SK-N-SH (cell line): Measurements from ENCODE around the gene SUPT3H. TPM values are rescaled to one million over a fixed set of nuclear protein-coding genes. Genes with fewer than 3 reads are reported as not detected.

Experiments
- CTCF ChIA-PET: fragments of 300-600, 350-600 bp; formaldehyde crosslinking; extraction: SDS; loops from one replicate; lab custom pipeline; 2021; lab: Yijun Ruan, JAX
- POLR2A ChIA-PET: fragments of 350-600 bp; sonication (Branson Sonifier 250); formaldehyde crosslinking; extraction: SDS; loops from one replicate; lab custom pipeline; 2020; ENCODE audit warnings: antibody characterized with exemption, inconsistent platforms; lab: Yijun Ruan, JAX
- DNase-seq: peaks from one replicate; pipeline ENCODE4 v3.0.0; 2012
- H2AFZ ChIP-seq: fragments of 200-600 bp; sonication (generic); 2 replicates; pipeline ENCODE4 v1.8.1; 2016; ENCODE audit warnings: antibody characterized with exemption, mild to moderate bottlenecking, low read depth
- H3F3A ChIP-seq: fragments of 200-600 bp; sonication (generic); replicated peaks from 2 replicates; pipeline ENCODE3; 2016; ENCODE audit warnings: antibody characterized with exemption, mild to moderate bottlenecking; ENCODE audit not compliant: insufficient read depth
- H3K27ac ChIP-seq, 2 experiments: fragments of 200-500 bp in 1 of 2; fragments of 200-600 bp in 1 of 2; sonication (Bioruptor generic) in 1 of 2; sonication (generic), shearing (Covaris generic) in 1 of 2; 2 replicates each; pipeline versions ENCODE4 v1.5.1 to v1.6.1; 2014 to 2016; ENCODE audit warnings: low read depth in 2 of 2, inconsistent platforms in 1 of 2, low read length in 1 of 2, mild to moderate bottlenecking in 1 of 2, mixed read lengths in 1 of 2
- H3K27me3 ChIP-seq: fragments of 200-600 bp; sonication (generic), shearing (Covaris generic); 2 replicates; pipeline ENCODE4 v1.6.1; 2016; ENCODE audit warnings: mixed run types; ENCODE audit not compliant: insufficient read depth
- H3K36me3 ChIP-seq, 2 experiments: fragments of 200-500 bp in 1 of 2; fragments of 200-600 bp in 1 of 2; sonication (Bioruptor generic) in 1 of 2; sonication (generic) in 1 of 2; replicated peaks in 1 of 2; 2 replicates each; pipeline versions ENCODE3 to v1.5.1; 2014 to 2016; ENCODE audit warnings: low read length in 1 of 2, mild to moderate bottlenecking in 1 of 2; ENCODE audit not compliant: insufficient read depth in 2 of 2, control insufficient read depth in 1 of 2
- H3K4me1 ChIP-seq, 2 experiments: fragments of 200-500 bp in 1 of 2; fragments of 200-600 bp in 1 of 2; sonication (Bioruptor generic) in 1 of 2; sonication (generic), shearing (Covaris generic) in 1 of 2; 2 replicates each; pipeline versions ENCODE4 v1.5.1 to v1.6.1; 2014 to 2016; ENCODE audit warnings: low read depth in 1 of 2, low read length in 1 of 2, mixed run types in 1 of 2; ENCODE audit not compliant: insufficient read depth in 2 of 2, control insufficient read depth in 1 of 2
- H3K4me2 ChIP-seq: fragments of 200-600 bp; sonication (generic), shearing (Covaris generic); 2 replicates; pipeline ENCODE4 v1.6.1; 2017; ENCODE audit warnings: mixed run types
- H3K4me3 ChIP-seq, 2 experiments: fragments of 200-500 bp in 1 of 2; fragments of 200-600 bp in 1 of 2; sonication (Bioruptor generic) in 1 of 2; sonication (generic), shearing (Covaris generic) in 1 of 2; 2 replicates each; pipeline versions ENCODE4 v1.5.1 to v1.8.1; 2014 to 2016; ENCODE audit warnings: low read depth in 2 of 2, inconsistent platforms in 1 of 2, low read length in 1 of 2, mild to moderate bottlenecking in 1 of 2, mixed read lengths in 1 of 2, moderate library complexity in 1 of 2
- H3K79me2 ChIP-seq: fragments of 200-600 bp; sonication (generic); 2 replicates; pipeline ENCODE4 v1.8.1; 2017; ENCODE audit warnings: mild to moderate bottlenecking; ENCODE audit not compliant: insufficient read depth
- H3K9ac ChIP-seq: fragments of 200-600 bp; sonication (generic); 2 replicates; pipeline ENCODE4 v1.6.1; 2017; ENCODE audit warnings: mixed run types
- H3K9me2 ChIP-seq: fragments of 200-600 bp; sonication (generic); 2 replicates; pipeline ENCODE4 v1.6.1; 2017; ENCODE audit warnings: mixed run types
- H3K9me3 ChIP-seq: fragments of 200-600 bp; sonication (generic); 2 replicates; pipeline ENCODE4 v1.6.1; 2017; ENCODE audit warnings: mixed run types, mild to moderate bottlenecking, moderate library complexity
- H4K20me1 ChIP-seq: fragments of 200-600 bp; sonication (generic); 2 replicates; pipeline ENCODE4 v1.6.1; 2017; ENCODE audit warnings: mild to moderate bottlenecking, mixed run types; ENCODE audit not compliant: insufficient read depth
- CHD2 ChIP-seq: fragments of 150-350 bp; IDR thresholded peaks from 2 replicates; pipeline ENCODE4 v1.6.1; 2018; ENCODE audit warnings: low read length; ENCODE audit not compliant: partially characterized antibody
- ELF1 ChIP-seq: IDR thresholded peaks from 2 replicates; pipeline ENCODE4 v1.4.0; 2012
- EP300 ChIP-seq, 2 experiments: IDR thresholded peaks; 2 replicates each; pipeline versions ENCODE4 v1.4.0 to v1.6.1; 2012; ENCODE audit warnings: borderline replicate concordance in 1 of 2, low read depth in 1 of 2, low read length in 1 of 2
- GATA2 ChIP-seq: sonication (generic); formaldehyde crosslinking; IDR thresholded peaks from 2 replicates; pipeline ENCODE4 v1.5.0; 2020; ENCODE audit warnings: mild to moderate bottlenecking, missing genetic modification reagents
- MAX ChIP-seq: IDR thresholded peaks from 2 replicates; pipeline ENCODE4 v1.4.0; 2012; ENCODE audit warnings: low read depth
- MEF2A ChIP-seq: IDR thresholded peaks from 2 replicates; pipeline ENCODE4 v1.4.0; 2012; ENCODE audit warnings: low read depth, borderline replicate concordance
- PBX3 ChIP-seq: IDR thresholded peaks from 2 replicates; pipeline ENCODE4; 2012
- POLR2AphosphoS5 ChIP-seq: IDR thresholded peaks from 2 replicates; pipeline ENCODE4 v1.6.1; 2012; ENCODE audit warnings: low read depth, low read length
- RAD21 ChIP-seq: IDR thresholded peaks from 2 replicates; pipeline ENCODE4 v1.6.1; 2012; ENCODE audit warnings: mild to moderate bottlenecking, low read length
- RXRA ChIP-seq: IDR thresholded peaks from 2 replicates; pipeline ENCODE4 v1.4.0; 2012; ENCODE audit warnings: low read depth, mild to moderate bottlenecking, borderline replicate concordance
- SMC3 ChIP-seq: IDR thresholded peaks from 2 replicates; pipeline ENCODE4 v1.6.1; 2012; ENCODE audit warnings: low read depth, low read length, improper control_type of control experiment
- TAF1 ChIP-seq: IDR thresholded peaks from 2 replicates; pipeline ENCODE4 v1.6.1; 2012; ENCODE audit warnings: low read depth, mild to moderate bottlenecking, low read length, moderate library complexity, borderline replicate concordance
- TEAD4 ChIP-seq: IDR thresholded peaks from 2 replicates; pipeline ENCODE4 v1.4.0; 2012; ENCODE audit warnings: mild to moderate bottlenecking, borderline replicate concordance; ENCODE audit not compliant: insufficient read depth
- USF1 ChIP-seq: IDR thresholded peaks from 2 replicates; pipeline ENCODE4 v1.4.0; 2012; ENCODE audit warnings: low read depth, borderline replicate concordance
- USF2 ChIP-seq: fragments of 150-350 bp; IDR thresholded peaks from 2 replicates; pipeline ENCODE4 v1.6.1; 2017; ENCODE audit warnings: antibody characterized with exemption, low read length, low read depth, borderline replicate concordance
- YY1 ChIP-seq: IDR thresholded peaks from 2 replicates; pipeline ENCODE4 v1.4.0; 2012; ENCODE audit warnings: low read depth, mild to moderate bottlenecking
- ZBTB33 ChIP-seq: IDR thresholded peaks from 2 replicates; pipeline ENCODE4 v1.4.0; 2012; ENCODE audit warnings: low read depth, borderline replicate concordance
- WGBS: methylation state at CpG from one replicate; pipeline ENCODE4 v1.1.6; 2017; ENCODE audit warnings: low lambda C conversion rate; 5-methylcytosine and 5-hydroxymethylcytosine counted together
- polyA plus RNA-seq, 3 experiments: library from polyadenylated mRNA; depleted of rRNA; stranded (reverse); fragments of >200 nt; gene quantifications; 2 replicates each; pipeline ENCODE4 v1.2.3, GENCODE V29; 2012

SUPT3H gene
- polyA plus RNA-seq, 1 of the 3 experiments (the other 2 are of a cell fraction), result 10.9 TPM

- Histone ChIP-seq H3K27ac (no peak overlapping the region), H3K27me3 (no peaks in the 10 kb centered on the region), H3K4me3 (no peak overlapping the region), H2AFZ (no peak overlapping the region), H3K9me2 (no peaks in the 10 kb centered on the region), H3K4me1 (peaks cover 0 to 7% of the 10 kb centered on the region in 2 experiments; a peak in 2 of 4 replicates), H3K9ac (no peak overlapping the region), H3K36me3 (no peaks in the 10 kb centered on the region), H3K79me2 (no peaks in the 10 kb centered on the region), H3F3A (peaks cover 8% of the 10 kb centered on the region), H3K9me3 (no peaks in the 10 kb centered on the region), H3K4me2 (no peak overlapping the region), H4K20me1 (no peaks in the 10 kb centered on the region)
- DNase-seq, result no peak
- ChIA-PET CTCF (no interaction called here), POLR2A (no interaction called here)
- no peak for TF ChIP-seq USF1
- no peak for TF ChIP-seq RXRA
- TF ChIP-seq YY1, result no peak
- TF ChIP-seq CHD2, result no peak
- no peak for TF ChIP-seq USF2
- TF ChIP-seq MEF2A, result no peak
- no peak for TF ChIP-seq RAD21
- 92% methylated on average over 3 of the region's 3 CpGs for WGBS
Measured at GRCh38 chr6:45323656-45324224, 54.0 kb downstream of the SUPT3H start.

GRCh38 chr6:45320349-45320748, 57.4 kb downstream of the SUPT3H start:
- Histone ChIP-seq H4K20me1 (no peaks in the 10 kb centered on the region), H3K9me2 (no peaks in the 10 kb centered on the region), H3K4me1 (peaks cover 0 to 3% of the 10 kb centered on the region in 2 experiments; a peak in 2 of 4 replicates), H3K4me3 (no peak overlapping the region)
- ChIA-PET CTCF (interaction anchor here (1.5 kb wide), 1 partner anchor 29 kb away, joined by 4 read pairs; no protein-coding TSS in a partner anchor), POLR2A (no interaction called here)
- no peak for DNase-seq
- TF ChIP-seq CHD2 (no peak), EP300 (IDR thresholded peaks at IDR 0.05; ENCODE audit: borderline replicate concordance in 1 of 2, low read depth in 1 of 2, low read length in 1 of 2) (no peak), SMC3 (no peak), YY1 (no peak), TAF1 (no peak), ELF1 (no peak), PBX3 (no peak), TEAD4 (no peak), GATA2 (CRISPR knock-in tag) (no peak), MAX (no peak), ZBTB33 (no peak), POLR2AphosphoS5 (no peak)
- TF ChIP-seq, all 33 proteins: peak for 0
- H3K79me2 ChIP-seq, result no peaks in the 10 kb centered on the region
- no peak overlapping the region for H3K4me2 ChIP-seq
- no peak overlapping the region for H2AFZ ChIP-seq
- no peaks in the 10 kb centered on the region for H3F3A ChIP-seq
- H3K9ac ChIP-seq, result no peak overlapping the region
- no peak overlapping the region for H3K27ac ChIP-seq
- no peaks in the 10 kb centered on the region for H3K27me3 ChIP-seq
- H3K9me3 ChIP-seq, result no peaks in the 10 kb centered on the region
- no peaks in the 10 kb centered on the region for H3K36me3 ChIP-seq
- 93% methylated on average over 4 of the region's 4 CpGs for WGBS
